HG03039 (cell line): Measurements from ENCODE around the gene GPNMB.

Experiments
- ATAC-seq: cut with Tn5 transposase; IDR thresholded peaks from one replicate; pipeline ENCODE4 v1.9.1; 2021; ENCODE audit warnings: mild to moderate bottlenecking, moderate library complexity; ENCODE audit not compliant: unreplicated experiment

GPNMB gene

GRCh38 chr7:23268746-23269145 lies 22.2 kb downstream of the GPNMB start:
- no peak for ATAC-seq

GRCh38 chr7:23272275-23272674 lies 25.7 kb downstream of the GPNMB start:
- no peak for ATAC-seq

GRCh38 chr7:23273141-23273599 lies 26.6 kb downstream of the GPNMB start:
- peak; percentile 94 for ATAC-seq

- no peak for ATAC-seq
Observed at GRCh38 chr7:23275912-23276311, 29.3 kb downstream of the GPNMB start.

- no peak for ATAC-seq
Observed at GRCh38 chr7:23276376-23276775, 29.8 kb downstream of the GPNMB start.

GRCh38 chr7:23276947-23277346 lies 30.4 kb downstream of the GPNMB start:
- ATAC-seq, result no peak

GRCh38 chr7:23277359-23277989 lies 30.9 kb downstream of the GPNMB start:
- no peak for ATAC-seq

- no peak for ATAC-seq
Observed at GRCh38 chr7:23279819-23280525, 33.4 kb downstream of the GPNMB start.

GRCh38 chr7:23283086-23283485 lies 36.5 kb downstream of the GPNMB start:
- no peak for ATAC-seq

GRCh38 chr7:23284871-23285270 lies 38.3 kb downstream of the GPNMB start:
- no peak for ATAC-seq

GRCh38 chr7:23285657-23286646 lies 39.4 kb downstream of the GPNMB start:
- no peak for ATAC-seq

- ATAC-seq, result no peak
Observed at GRCh38 chr7:23287612-23288011, 41.0 kb downstream of the GPNMB start.

- no peak for ATAC-seq
Observed at GRCh38 chr7:23290993-23291392, 44.4 kb downstream of the GPNMB start.

- ATAC-seq, result no peak
Observed at GRCh38 chr7:23291957-23292560, 45.5 kb downstream of the GPNMB start.

- no peak for ATAC-seq
Observed at GRCh38 chr7:23292623-23293022, 46.0 kb downstream of the GPNMB start.

GRCh38 chr7:23293500-23294073 lies 47.0 kb downstream of the GPNMB start:
- no peak for ATAC-seq

- ATAC-seq, result no peak
Observed at GRCh38 chr7:23294549-23295400, 48.2 kb downstream of the GPNMB start.

- no peak for ATAC-seq
Observed at GRCh38 chr7:23295401-23295697, 48.8 kb downstream of the GPNMB start.

GRCh38 chr7:23298141-23298881 lies 51.7 kb downstream of the GPNMB start:
- ATAC-seq, result no peak
